HFF-Myc (cell line): ENCODE results near the gene MYCBP2.

Source experiments
- DNase-seq: peaks from one replicate; pipeline ENCODE4 v3.0.0-alpha.2; 2011; ENCODE audit warnings: low read depth; ENCODE audit errors: extremely low read depth
- H3K4me3 ChIP-seq: replicated peaks from 2 replicates; pipeline ENCODE4 v1.5.1; 2011; ENCODE audit warnings: low read depth, mild to moderate bottlenecking, control low read depth, low read length
- CTCF ChIP-seq: IDR thresholded peaks from 2 replicates; pipeline ENCODE4 v1.5.1; 2012; ENCODE audit warnings: mild to moderate bottlenecking, low read depth, low read length, control low read depth; ENCODE audit errors: missing control alignments

Gene MYCBP2

GRCh38 chr13:77047649-77048343, 279.1 kb downstream of the MYCBP2 start:
- H3K4me3 ChIP-seq = no peak overlapping the region
- no peak for DNase-seq
- TF ChIP-seq CTCF = no peak

GRCh38 chr13:77042566-77043177, 284.2 kb downstream of the MYCBP2 start:
- H3K4me3 ChIP-seq = no peak overlapping the region
- no peak for DNase-seq
- TF ChIP-seq CTCF = no peak

- no peak overlapping the region for H3K4me3 ChIP-seq
- no peak for TF ChIP-seq CTCF
- DNase-seq = no peak
Observed at GRCh38 chr13:77040835-77041234, 286.1 kb downstream of the MYCBP2 start.

GRCh38 chr13:77040076-77040475, 286.8 kb downstream of the MYCBP2 start:
- DNase-seq = no peak
- H3K4me3 ChIP-seq = no peak overlapping the region
- no peak for TF ChIP-seq CTCF

GRCh38 chr13:77038907-77039480, 287.9 kb downstream of the MYCBP2 start:
- no peak for TF ChIP-seq CTCF
- DNase-seq = no peak
- no peak overlapping the region for H3K4me3 ChIP-seq

GRCh38 chr13:77036279-77036678, 290.6 kb downstream of the MYCBP2 start:
- DNase-seq = no peak
- no peak for TF ChIP-seq CTCF

More at GRCh38 chr13:77036279-77036678, 290.6 kb downstream of the MYCBP2 start:
- no peak overlapping the region for H3K4me3 ChIP-seq
